ENCODE data around the gene CRIM1. TPM values are rescaled to one million over a fixed set of nuclear protein-coding genes. Genes with fewer than 3 reads are reported as not detected.

Gene CRIM1
- total and polyA plus RNA-seq, 2 experiments from 2014 or later, result 10.5 to 36.4 TPM

GRCh38 chr2:36539631-36540030 is 184.1 kb downstream of the CRIM1 start:
- no peaks in the 10 kb centered on the region for H3K9me3 Mint-ChIP-seq
- H3K4me3 Mint-ChIP-seq, result no peak overlapping the region
- DNase-seq (ENCODE audit: low spot score) (no peak), ATAC-seq (no peak)
- Histone ChIP-seq H3K36me3 (ENCODE audit: insufficient read depth) (peaks cover 13% of the 10 kb centered on the region), H3K4me2 (no peak overlapping the region), H3K27ac (ENCODE audit: low read depth) (no peak overlapping the region), H2AFZ (no peak overlapping the region), H3K79me2 (replicated peaks; ENCODE audit: insufficient read depth) (no peaks in the 10 kb centered on the region), H3F3A (replicated peaks; ENCODE audit: low read depth) (no peaks in the 10 kb centered on the region), H3K27me3 (ENCODE audit: insufficient read depth) (no peaks in the 10 kb centered on the region), H3K4me1 (ENCODE audit: insufficient read depth) (no peaks in the 10 kb centered on the region), H4K20me1 (replicated peaks; ENCODE audit: insufficient read depth) (peaks cover 10% of the 10 kb centered on the region), H3K9me2 (ENCODE audit: insufficient read depth) (no peaks in the 10 kb centered on the region), H3K4me3 (no peak overlapping the region)
- H3K4me1 Mint-ChIP-seq, result no peaks in the 10 kb centered on the region
- no peak overlapping the region for H3K27ac Mint-ChIP-seq
- peaks cover 2% of the 10 kb centered on the region for H3K27me3 Mint-ChIP-seq (ENCODE audit: insufficient read depth, low read depth, poor library complexity)
- peaks cover 28% of the 10 kb centered on the region for H3K36me3 Mint-ChIP-seq (ENCODE audit: low read depth)
- TF ChIP-seq EZH2phosphoT487 (IDR thresholded peaks at IDR 0.05; ENCODE audit: unreplicated experiment), result no peak
- TF ChIP-seq CTCF (conservative IDR thresholded peaks at IDR 0.05; ENCODE audit: low read depth in 2 of 2), result no peak
- no peak for TF ChIP-seq CREB1 (CRISPR knock-in tag; IDR thresholded peaks at IDR 0.05; ENCODE audit: low read depth)
- TF ChIP-seq ZNF331 (CRISPR knock-in tag; IDR thresholded peaks at IDR 0.05; ENCODE audit: low read depth), result no peak
- TF ChIP-seq STAT1 (IDR thresholded peaks at IDR 0.05; ENCODE audit: unreplicated experiment), result no peak
- no peak for TF ChIP-seq JUNB (IDR thresholded peaks at IDR 0.05; ENCODE audit: unreplicated experiment)
- TF ChIP-seq ZNF462 (CRISPR knock-in tag; IDR thresholded peaks at IDR 0.05), result no peak
- no peak for TF ChIP-seq NANOG (IDR thresholded peaks at IDR 0.05; ENCODE audit: borderline replicate concordance)
- TF ChIP-seq ETS1 (IDR thresholded peaks at IDR 0.05), result no peak
- TF ChIP-seq EZH2 (IDR thresholded peaks at IDR 0.05; ENCODE audit: low read depth, unreplicated experiment), result no peak
- no peak for TF ChIP-seq POLR2AphosphoS5 (IDR thresholded peaks at IDR 0.05; ENCODE audit: low read depth)
- no peak for TF ChIP-seq ZNF114 (CRISPR knock-in tag; IDR thresholded peaks at IDR 0.05)
